Neural crest cell (in vitro differentiated cells): Measurements from ENCODE around the gene ATXN7L1. TPM values are rescaled to one million over a fixed set of nuclear protein-coding genes. Genes with fewer than 3 reads are reported as not detected.

Source experiments
- DNase-seq: peaks from one replicate; pipeline ENCODE4 v3.0.0; 2021; ENCODE audit warnings: low read depth, mixed read lengths, low spot score
- H3K27ac Mint-ChIP-seq: one replicate; pipeline ENCODE4 v1.8.0; 2021; ENCODE audit warnings: mild to moderate bottlenecking, mixed read lengths; ENCODE audit not compliant: unreplicated experiment
- H3K27me3 Mint-ChIP-seq: 2 replicates; pipeline ENCODE4 v1.8.0; 2021; ENCODE audit warnings: low read depth, mild to moderate bottlenecking, mixed read lengths
- H3K36me3 Mint-ChIP-seq: 2 replicates; pipeline ENCODE4 v1.8.0; 2021; ENCODE audit warnings: low read depth, mild to moderate bottlenecking, mixed read lengths
- H3K4me1 Mint-ChIP-seq: 2 replicates; pipeline ENCODE4 v1.8.0; 2021; ENCODE audit warnings: mixed read lengths
- H3K4me3 Mint-ChIP-seq: one replicate; pipeline ENCODE4 v1.8.0; 2021; ENCODE audit warnings: mild to moderate bottlenecking, mixed read lengths
- H3K9me3 Mint-ChIP-seq: 2 replicates; pipeline ENCODE4 v1.8.0; 2021; ENCODE audit warnings: mixed read lengths
- CTCF ChIP-seq: fragments of 200-600 bp; sonication (generic); conservative IDR thresholded peaks from 2 replicates; pipeline ENCODE4 v1.5.0; 2021; ENCODE audit warnings: antibody characterized with exemption, mild to moderate bottlenecking
- total RNA-seq: library from RNA; stranded (reverse); gene quantifications from 2 replicates; pipeline ENCODE4 v1.2.1, GENCODE V29; 2021

Gene ATXN7L1
- total RNA-seq, 1 donor from 2014 or later: 14.4 TPM

DNA sequence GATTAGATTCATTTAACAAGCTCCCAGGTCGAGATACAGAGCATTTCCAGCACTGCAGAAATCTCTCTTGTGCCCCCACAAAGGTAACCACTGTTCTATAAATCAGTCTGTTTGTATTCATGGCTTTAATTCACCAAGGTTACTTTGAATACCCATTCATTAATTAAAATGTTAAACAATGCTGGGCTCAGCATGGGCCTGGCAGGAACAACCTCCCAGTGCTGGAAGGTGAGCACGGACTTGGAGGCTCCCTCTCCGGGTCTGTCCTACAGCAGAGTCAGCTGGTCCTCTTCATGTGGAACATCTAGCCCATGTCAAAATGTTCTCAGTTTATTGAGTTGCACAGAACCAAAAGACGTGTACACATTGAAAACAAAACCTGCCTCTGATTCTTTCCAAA is 279.5 kb downstream of the ATXN7L1 start:
- DNase-seq: no peak
- H3K36me3 Mint-ChIP-seq: no peaks in the 10 kb centered on the region
- no peaks in the 10 kb centered on the region for H3K9me3 Mint-ChIP-seq
- no peak for TF ChIP-seq CTCF
- no peaks in the 10 kb centered on the region for H3K4me1 Mint-ChIP-seq
- H3K4me3 Mint-ChIP-seq: no peak overlapping the region
- H3K27me3 Mint-ChIP-seq: no peaks in the 10 kb centered on the region
- H3K27ac Mint-ChIP-seq: no peak overlapping the region

- Mint-ChIP-seq H3K36me3 (no peaks in the 10 kb centered on the region), H3K27me3 (no peaks in the 10 kb centered on the region), H3K4me1 (peaks cover 6% of the 10 kb centered on the region), H3K9me3 (no peaks in the 10 kb centered on the region), H3K27ac (no peak overlapping the region), H3K4me3 (no peak overlapping the region)
- DNase-seq: no peak
- TF ChIP-seq CTCF: no peak
Observed at GRCh38 chr7:105594034-105594433, 282.4 kb downstream of the ATXN7L1 start.

- no peak for TF ChIP-seq CTCF
- Mint-ChIP-seq H3K4me3 (no peak overlapping the region), H3K4me1 (peaks cover 6% of the 10 kb centered on the region), H3K27ac (no peak overlapping the region), H3K9me3 (no peaks in the 10 kb centered on the region), H3K27me3 (no peaks in the 10 kb centered on the region), H3K36me3 (no peaks in the 10 kb centered on the region)
- no peak for DNase-seq
Observed at GRCh38 chr7:105591522-105591921, 284.9 kb downstream of the ATXN7L1 start.

- Mint-ChIP-seq H3K36me3 (no peaks in the 10 kb centered on the region), H3K4me3 (no peak overlapping the region), H3K9me3 (no peaks in the 10 kb centered on the region), H3K27ac (no peak overlapping the region), H3K27me3 (no peaks in the 10 kb centered on the region), H3K4me1 (peaks cover 6% of the 10 kb centered on the region)
- DNase-seq: no peak
- no peak for TF ChIP-seq CTCF
Observed at GRCh38 chr7:105590793-105591192, 285.6 kb downstream of the ATXN7L1 start.

GRCh38 chr7:105589356-105590077 is 286.9 kb downstream of the ATXN7L1 start:
- peak; percentile 63 for TF ChIP-seq CTCF
- no peak overlapping the region for H3K4me3 Mint-ChIP-seq
- peak overlapping the region; percentile 39 for H3K27ac Mint-ChIP-seq
- H3K9me3 Mint-ChIP-seq: no peaks in the 10 kb centered on the region
- peaks cover 6% of the 10 kb centered on the region for H3K4me1 Mint-ChIP-seq
- no peaks in the 10 kb centered on the region for H3K27me3 Mint-ChIP-seq
- H3K36me3 Mint-ChIP-seq: no peaks in the 10 kb centered on the region
- peak; percentile 40 for DNase-seq
